WTC11 (cell line): ENCODE data around the gene PPOX. TPM values are rescaled to one million over a fixed set of nuclear protein-coding genes. Genes with fewer than 3 reads are reported as not detected.

Experiments
- ATAC-seq: fragments of 200-7000 bp; cut with Tn5 transposase; 2 replicates; pipeline ENCODE4 v1.10.0; 2021; ENCODE audit warnings: mild to moderate bottlenecking, moderate library complexity
- CTCF ChIA-PET: fragments of 300-600 bp; sonication (Branson Sonifier 250); formaldehyde crosslinking; loops from one replicate; lab custom pipeline; 2021; ENCODE audit warnings: antibody characterized with exemption; lab: Charles Lee
- POLR2A ChIA-PET: fragments of 350-600 bp; sonication (Branson Sonifier 250); formaldehyde crosslinking; loops from one replicate; lab custom pipeline; 2021; ENCODE audit warnings: antibody characterized with exemption; lab: Charles Lee
- DNase-seq: peaks from one replicate; pipeline ENCODE4 v3.0.0; 2021; ENCODE audit warnings: low spot score
- H3K27ac Mint-ChIP-seq: 2 replicates; pipeline ENCODE4 v1.8.0; 2021; ENCODE audit warnings: mixed read lengths
- H3K27me3 Mint-ChIP-seq: 2 replicates; pipeline ENCODE4 v1.8.0; 2021; ENCODE audit warnings: low read depth, mild to moderate bottlenecking, moderate library complexity, mixed read lengths
- H3K36me3 Mint-ChIP-seq: 2 replicates; pipeline ENCODE4 v1.8.0; 2021; ENCODE audit warnings: mixed read lengths
- H3K4me1 Mint-ChIP-seq: 2 replicates; pipeline ENCODE4 v1.8.0; 2022; ENCODE audit warnings: mixed read lengths
- H3K4me3 Mint-ChIP-seq: 2 replicates; pipeline ENCODE4 v1.8.0; 2021; ENCODE audit warnings: mild to moderate bottlenecking, moderate library complexity, mixed read lengths
- H3K9me3 Mint-ChIP-seq: 2 replicates; pipeline ENCODE4 v1.8.0; 2021; ENCODE audit warnings: mixed read lengths
- ATF3 ChIP-seq: sonication (generic); formaldehyde crosslinking; conservative IDR thresholded peaks from 2 replicates; pipeline ENCODE4 v1.8.1; 2022; ENCODE audit warnings: mild to moderate bottlenecking, missing genetic modification reagents
- ATF6 ChIP-seq: sonication (generic); formaldehyde crosslinking; IDR thresholded peaks from 2 replicates; pipeline ENCODE4 v1.8.1; 2023; ENCODE audit warnings: mild to moderate bottlenecking, missing genetic modification reagents
- E2F5 ChIP-seq: sonication (generic); formaldehyde crosslinking; IDR thresholded peaks from 2 replicates; pipeline ENCODE4 v1.8.1; 2022; ENCODE audit warnings: mild to moderate bottlenecking, moderate library complexity, missing genetic modification reagents
- ESRRA ChIP-seq: sonication (generic); formaldehyde crosslinking; IDR thresholded peaks from 2 replicates; pipeline ENCODE4 v1.8.1; 2022; ENCODE audit warnings: mild to moderate bottlenecking, missing genetic modification reagents, borderline replicate concordance
- ETV6 ChIP-seq: sonication (generic); formaldehyde crosslinking; IDR thresholded peaks from 2 replicates; pipeline ENCODE4 v1.8.1; 2022; ENCODE audit warnings: mild to moderate bottlenecking, missing genetic modification reagents
- FOXJ3 ChIP-seq: sonication (generic); formaldehyde crosslinking; IDR thresholded peaks from 2 replicates; pipeline ENCODE4 v1.9.0; 2021; ENCODE audit warnings: missing genetic modification reagents, mild to moderate bottlenecking, borderline replicate concordance
- FOXP4 ChIP-seq: sonication (generic); formaldehyde crosslinking; IDR thresholded peaks from 2 replicates; pipeline ENCODE4 v1.8.0; 2022; ENCODE audit warnings: mild to moderate bottlenecking, missing genetic modification reagents
- GRHL2 ChIP-seq: fragments of 250-450 bp; sonication (Bioruptor Pico); IDR thresholded peaks from 2 replicates; pipeline ENCODE4 v1.8.0; 2022; ENCODE audit warnings: mild to moderate bottlenecking, moderate library complexity; ENCODE audit not compliant: insufficient replicate concordance, severe bottlenecking
- HMGXB4 ChIP-seq: sonication (generic); formaldehyde crosslinking; IDR thresholded peaks from 2 replicates; pipeline ENCODE4 v1.8.1; 2023; ENCODE audit warnings: mild to moderate bottlenecking, moderate library complexity, missing genetic modification reagents
- JAZF1 ChIP-seq: fragments of 250-450 bp; sonication (Bioruptor Pico); IDR thresholded peaks from 2 replicates; pipeline ENCODE4 v1.9.0; 2021; ENCODE audit warnings: moderate library complexity, mild to moderate bottlenecking, inconsistent platforms
- NFE2L1 ChIP-seq: sonication (generic); formaldehyde crosslinking; IDR thresholded peaks from 2 replicates; pipeline ENCODE4 v1.8.1; 2023; ENCODE audit warnings: missing genetic modification reagents
- NR1H2 ChIP-seq: sonication (generic); formaldehyde crosslinking; IDR thresholded peaks from 2 replicates; pipeline ENCODE4 v1.9.0; 2021; ENCODE audit warnings: mild to moderate bottlenecking, moderate library complexity, missing genetic modification reagents
- PRDM15 ChIP-seq: sonication (generic); formaldehyde crosslinking; IDR thresholded peaks from 2 replicates; pipeline ENCODE4 v1.8.0; 2022; ENCODE audit warnings: missing genetic modification reagents
- PRRX2 ChIP-seq: fragments of 250-450 bp; sonication (Bioruptor Pico); IDR thresholded peaks from 2 replicates; pipeline ENCODE4 v1.8.0; 2021; ENCODE audit warnings: mild to moderate bottlenecking
- SOX15 ChIP-seq: fragments of 250-450 bp; sonication (Bioruptor Pico); IDR thresholded peaks from 2 replicates; pipeline ENCODE4 v1.9.0; 2021; ENCODE audit warnings: mild to moderate bottlenecking
- TCF7 ChIP-seq: sonication (generic); formaldehyde crosslinking; IDR thresholded peaks from 2 replicates; pipeline ENCODE4 v1.8.0; 2022; ENCODE audit warnings: mild to moderate bottlenecking, low read depth, missing genetic modification reagents, moderate library complexity
- TEAD4 ChIP-seq: sonication (generic); formaldehyde crosslinking; IDR thresholded peaks from 2 replicates; pipeline ENCODE4 v1.8.0; 2022; ENCODE audit warnings: mild to moderate bottlenecking, missing genetic modification reagents
- ZNF232 ChIP-seq: sonication (generic); formaldehyde crosslinking; IDR thresholded peaks from 2 replicates; pipeline ENCODE4 v1.8.0; 2022; ENCODE audit warnings: mild to moderate bottlenecking, missing genetic modification reagents
- ZNF396 ChIP-seq: fragments of 250-450 bp; sonication (Bioruptor Pico); IDR thresholded peaks from 2 replicates; pipeline ENCODE4 v1.8.0; 2021; ENCODE audit warnings: mild to moderate bottlenecking, moderate library complexity, borderline replicate concordance
- ZSCAN18 ChIP-seq: fragments of 250-450 bp; sonication (Bioruptor Pico); IDR thresholded peaks from 2 replicates; pipeline ENCODE4 v2.1.2; 2022; ENCODE audit warnings: mild to moderate bottlenecking, moderate library complexity
- total RNA-seq: library from RNA; stranded (reverse); gene quantifications from 3 replicates; pipeline ENCODE4 v1.2.3, GENCODE V29; 2021

PPOX gene
- total RNA-seq, 1 experiment from 2014 or later: 44.8 TPM

GRCh38 chr1:161173711-161174110 is 7.5 kb downstream of the PPOX start:
- POLR2A ChIA-PET: no interaction called here
- Mint-ChIP-seq H3K36me3 (peaks cover 48% of the 10 kb centered on the region), H3K4me3 (no peak overlapping the region), H3K27ac (no peak overlapping the region), H3K9me3 (no peaks in the 10 kb centered on the region), H3K4me1 (peaks cover 20% of the 10 kb centered on the region), H3K27me3 (no peaks in the 10 kb centered on the region)
- TF ChIP-seq TEAD4 (no peak), ZNF396 (CRISPR knock-in tag) (no peak), FOXJ3 (CRISPR knock-in tag) (no peak), NR1H2 (CRISPR knock-in tag) (no peak)
- no peak for DNase-seq
- CTCF ChIA-PET: no interaction called here
- no peak for ATAC-seq

- no peaks in the 10 kb centered on the region for H3K27me3 Mint-ChIP-seq
- no peaks in the 10 kb centered on the region for H3K9me3 Mint-ChIP-seq
- no peak overlapping the region for H3K27ac Mint-ChIP-seq
- peaks cover 20% of the 10 kb centered on the region for H3K4me1 Mint-ChIP-seq
- ChIA-PET CTCF (no interaction called here), POLR2A (no interaction called here)
- peaks cover 42% of the 10 kb centered on the region for H3K36me3 Mint-ChIP-seq
- ATAC-seq: no peak
- no peak for DNase-seq
- no peak overlapping the region for H3K4me3 Mint-ChIP-seq
- TF ChIP-seq ESRRA (CRISPR knock-in tag) (no peak), GRHL2 (no peak), ATF6 (CRISPR knock-in tag) (no peak), ZSCAN18 (CRISPR knock-in tag) (no peak), HMGXB4 (CRISPR knock-in tag) (no peak), SOX15 (CRISPR knock-in tag) (no peak), ATF3 (no peak), PRDM15 (no peak), JAZF1 (CRISPR knock-in tag) (no peak), TCF7 (no peak), PRRX2 (CRISPR knock-in tag) (no peak), ZNF232 (CRISPR knock-in tag) (no peak), ETV6 (no peak), NFE2L1 (CRISPR knock-in tag) (no peak), E2F5 (CRISPR knock-in tag) (no peak), FOXP4 (CRISPR knock-in tag) (no peak)
Observed at GRCh38 chr1:161174911-161175310, 8.7 kb downstream of the PPOX start.
